CD14-positive monocyte (primary cell): ENCODE measurements around the gene CHRNA4. TPM values are rescaled to one million over a fixed set of nuclear protein-coding genes. Genes with fewer than 3 reads are reported as not detected.

Source experiments
- DNase-seq, 3 donors: peaks; one replicate each; pipeline ENCODE4 v3.0.0-alpha.2; 2011 to 2022
- H2AFZ ChIP-seq: 2 replicates; pipeline ENCODE4 v1.6.0; 2012; ENCODE audit warnings: mild to moderate bottlenecking, low read depth, low read length, inconsistent platforms; ENCODE audit not compliant: insufficient read depth, poor library complexity, severe bottlenecking
- H3K27ac ChIP-seq, 2 donors: 1 replicate in 1 of 2; 2 replicates in 1 of 2; pipeline ENCODE4 v1.5.1; 2012 to 2013; ENCODE audit warnings: low read length in 2 of 2, control low read depth in 1 of 2, inconsistent platforms in 1 of 2, low read depth in 1 of 2, mild to moderate bottlenecking in 1 of 2
- H3K27me3 ChIP-seq, 2 donors: one replicate each; pipeline versions ENCODE4 v1.6.0 to v1.6.1; 2011 to 2013; ENCODE audit warnings: low read length in 2 of 2; ENCODE audit not compliant: control insufficient read depth in 2 of 2, insufficient read depth in 2 of 2
- H3K36me3 ChIP-seq, 2 donors: replicated peaks in 1 of 2; 1 replicate in 1 of 2; 2 replicates in 1 of 2; pipeline versions ENCODE4 v1.5.1 to v1.6.1; 2012 to 2013; ENCODE audit warnings: low read length in 2 of 2, control low read depth in 1 of 2, inconsistent platforms in 1 of 2, mild to moderate bottlenecking in 1 of 2; ENCODE audit not compliant: insufficient read depth in 2 of 2, control insufficient read depth in 1 of 2
- H3K4me1 ChIP-seq, 2 donors: 1 replicate in 1 of 2; 2 replicates in 1 of 2; pipeline versions ENCODE4 v1.5.1 to v1.6.1; 2012 to 2013; ENCODE audit warnings: low read length in 2 of 2, control low read depth in 1 of 2, inconsistent platforms in 1 of 2, mild to moderate bottlenecking in 1 of 2, moderate library complexity in 1 of 2; ENCODE audit not compliant: insufficient read depth in 2 of 2, control insufficient read depth in 1 of 2
- H3K4me2 ChIP-seq: replicated peaks from 2 replicates; pipeline ENCODE3; 2012; ENCODE audit warnings: low read length, moderate library complexity, mild to moderate bottlenecking; ENCODE audit not compliant: poor library complexity, severe bottlenecking; ENCODE audit errors: extremely low read depth
- H3K4me3 ChIP-seq, 3 experiments: fragments of 200-600 bp in 1 of 3; sonication (generic) in 1 of 3; replicated peaks in 1 of 3; 1 replicate in 2 of 3; 2 replicates in 1 of 3; pipeline ENCODE4 v1.5.1; 2011 to 2013; ENCODE audit warnings: low read length in 3 of 3, mild to moderate bottlenecking in 3 of 3, control low read depth in 2 of 3, low read depth in 2 of 3, inconsistent platforms in 1 of 3, moderate library complexity in 1 of 3
- H3K79me2 ChIP-seq: 2 replicates; pipeline ENCODE4 v1.6.0; 2012; ENCODE audit warnings: mild to moderate bottlenecking, control low read depth, inconsistent platforms, low read length, moderate library complexity; ENCODE audit not compliant: insufficient read depth
- H3K9ac ChIP-seq: 2 replicates; pipeline ENCODE4 v1.6.0; 2017; ENCODE audit warnings: low read length, mild to moderate bottlenecking; ENCODE audit not compliant: insufficient read depth, poor library complexity, severe bottlenecking
- H3K9me3 ChIP-seq, 2 donors: replicated peaks in 1 of 2; 1 replicate in 1 of 2; 2 replicates in 1 of 2; pipeline versions ENCODE4 v1.5.1 to v1.6.1; 2012 to 2013; ENCODE audit warnings: low read length in 2 of 2, control low read depth in 1 of 2; ENCODE audit not compliant: control insufficient read depth in 1 of 2, insufficient read depth in 1 of 2
- H4K20me1 ChIP-seq: 2 replicates; pipeline ENCODE4 v1.6.0; 2012; ENCODE audit warnings: mild to moderate bottlenecking, low read length, control low read depth, moderate library complexity; ENCODE audit not compliant: insufficient read depth
- H3K27ac Mint-ChIP-seq, 7 donors: one replicate each; pipeline ENCODE4 v1.8.0; 2020; ENCODE audit warnings: mild to moderate bottlenecking in 7 of 7, mixed read lengths in 7 of 7, moderate library complexity in 6 of 7, inconsistent platforms in 2 of 7
- H3K27me3 Mint-ChIP-seq, 3 donors: one replicate each; pipeline ENCODE4 v1.8.0; 2021 to 2022; ENCODE audit warnings: low read depth in 3 of 3, mild to moderate bottlenecking in 3 of 3, mixed read lengths in 3 of 3, moderate library complexity in 3 of 3, inconsistent platforms in 1 of 3
- H3K36me3 Mint-ChIP-seq, 2 donors: one replicate each; pipeline ENCODE4 v1.8.0; 2020; ENCODE audit warnings: mixed read lengths in 2 of 2, inconsistent platforms in 1 of 2, mild to moderate bottlenecking in 1 of 2
- H3K4me1 Mint-ChIP-seq: one replicate; pipeline ENCODE4 v1.8.0; 2020; ENCODE audit warnings: mild to moderate bottlenecking, mixed read lengths
- H3K4me3 Mint-ChIP-seq, 2 donors: one replicate each; pipeline ENCODE4 v1.8.0; 2020; ENCODE audit warnings: mild to moderate bottlenecking in 2 of 2, mixed read lengths in 2 of 2, moderate library complexity in 1 of 2
- H3K9me3 Mint-ChIP-seq, 7 donors: one replicate each; pipeline ENCODE4 v1.8.0; 2020 to 2022; ENCODE audit warnings: mixed read lengths in 7 of 7, mild to moderate bottlenecking in 6 of 7, moderate library complexity in 6 of 7, inconsistent platforms in 2 of 7
- WGBS: methylation state at CpG from one replicate; pipeline ENCODE4 v1.1.5; 2013; ENCODE audit warnings: missing lambda C conversion rate; ENCODE audit not compliant: insufficient coverage; 5-methylcytosine and 5-hydroxymethylcytosine counted together
- intact Hi-C, 2 donors: fragments of 100-400 bp; cut with micrococcal nuclease; formaldehyde crosslinking; loops; one replicate each; pipeline versions ENCODE4 v1.15.0 to v1.15.1; 2023
- polyA plus RNA-seq, 3 donors: library from polyadenylated mRNA; depleted of rRNA in 1 of 3; unstranded in 2 of 3; stranded (reverse) in 1 of 3; fragments of 300-500 nt in 2 of 3; fragments of >200 nt in 1 of 3; fragmentation: Illumina TruSeq in 2 of 3; gene quantifications; 1 replicate in 2 of 3; 2 replicates in 1 of 3; pipeline ENCODE4 v1.2.3, GENCODE V29; 2012 to 2021
- TF ChIP-seq, protein P1 (sequence below): fragments of 200-600 bp; IDR thresholded peaks from one replicate; pipeline ENCODE4 v1.8.0; 2022; ENCODE audit warnings: antibody characterized with exemption, mild to moderate bottlenecking

The CHRNA4 gene
- polyA plus RNA-seq, 3 donors = not detected

GRCh38 chr20:63362436-63363009 is 1.4 kb upstream of the CHRNA4 start:
- no peaks in the 10 kb centered on the region for H3K36me3 Mint-ChIP-seq
- H3K9me3 Mint-ChIP-seq = peaks cover 0 to 4% (median 0%) of the 10 kb centered on the region in 7 donors
- peaks cover 29 to 43% (median 34%) of the 10 kb centered on the region in 3 donors for H3K27me3 Mint-ChIP-seq
- peak overlapping the region in 1 of 2 donors; percentile 55 for H3K4me3 Mint-ChIP-seq
- H3K4me1 ChIP-seq = no peaks in the 10 kb centered on the region
- no peak overlapping the region for H2AFZ ChIP-seq
- H3K27me3 ChIP-seq = peaks cover 4 to 25% of the 10 kb centered on the region in 2 donors
- no peak for DNase-seq
- TF ChIP-seq, protein P1, sequence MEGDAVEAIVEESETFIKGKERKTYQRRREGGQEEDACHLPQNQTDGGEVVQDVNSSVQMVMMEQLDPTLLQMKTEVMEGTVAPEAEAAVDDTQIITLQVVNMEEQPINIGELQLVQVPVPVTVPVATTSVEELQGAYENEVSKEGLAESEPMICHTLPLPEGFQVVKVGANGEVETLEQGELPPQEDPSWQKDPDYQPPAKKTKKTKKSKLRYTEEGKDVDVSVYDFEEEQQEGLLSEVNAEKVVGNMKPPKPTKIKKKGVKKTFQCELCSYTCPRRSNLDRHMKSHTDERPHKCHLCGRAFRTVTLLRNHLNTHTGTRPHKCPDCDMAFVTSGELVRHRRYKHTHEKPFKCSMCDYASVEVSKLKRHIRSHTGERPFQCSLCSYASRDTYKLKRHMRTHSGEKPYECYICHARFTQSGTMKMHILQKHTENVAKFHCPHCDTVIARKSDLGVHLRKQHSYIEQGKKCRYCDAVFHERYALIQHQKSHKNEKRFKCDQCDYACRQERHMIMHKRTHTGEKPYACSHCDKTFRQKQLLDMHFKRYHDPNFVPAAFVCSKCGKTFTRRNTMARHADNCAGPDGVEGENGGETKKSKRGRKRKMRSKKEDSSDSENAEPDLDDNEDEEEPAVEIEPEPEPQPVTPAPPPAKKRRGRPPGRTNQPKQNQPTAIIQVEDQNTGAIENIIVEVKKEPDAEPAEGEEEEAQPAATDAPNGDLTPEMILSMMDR = no peak
- no peak overlapping the region for H3K27ac Mint-ChIP-seq
- no peaks in the 10 kb centered on the region for H3K9me3 ChIP-seq
- no peak overlapping the region for H3K4me2 ChIP-seq
- H4K20me1 ChIP-seq = no peaks in the 10 kb centered on the region
- H3K9ac ChIP-seq = no peak overlapping the region
- H3K36me3 ChIP-seq = no peaks in the 10 kb centered on the region
- intact Hi-C loops = no loop called here
- no peak overlapping the region for H3K4me3 ChIP-seq
- no peak overlapping the region for H3K27ac ChIP-seq
- no peaks in the 10 kb centered on the region for H3K79me2 ChIP-seq
- WGBS = 75% methylated on average over 16 of the region's 16 CpGs
- no peaks in the 10 kb centered on the region for H3K4me1 Mint-ChIP-seq

GRCh38 chr20:63361519-63362435 is 628 bp upstream of the CHRNA4 start:
- WGBS = 9% methylated on average over 41 of the region's 50 CpGs
- TF ChIP-seq, protein P1 = no peak
- H3K27ac ChIP-seq = no peak overlapping the region
- peaks cover 4 to 25% of the 10 kb centered on the region in 2 donors for H3K27me3 ChIP-seq
- H3K4me1 Mint-ChIP-seq = no peaks in the 10 kb centered on the region
- no peak overlapping the region for H3K4me3 ChIP-seq
- H3K4me1 ChIP-seq = no peaks in the 10 kb centered on the region
- H3K27me3 Mint-ChIP-seq = peaks cover 28 to 43% (median 34%) of the 10 kb centered on the region in 3 donors
- no peaks in the 10 kb centered on the region for H4K20me1 ChIP-seq
- H3K36me3 ChIP-seq = no peaks in the 10 kb centered on the region
- H3K27ac Mint-ChIP-seq = no peak overlapping the region
- no peak overlapping the region for H2AFZ ChIP-seq
- H3K9me3 Mint-ChIP-seq = peaks cover 0 to 7% (median 0%) of the 10 kb centered on the region in 7 donors
- H3K4me2 ChIP-seq = no peak overlapping the region
- no peak for DNase-seq
- H3K9me3 ChIP-seq = no peaks in the 10 kb centered on the region
- no peak overlapping the region for H3K9ac ChIP-seq
- no peaks in the 10 kb centered on the region for H3K79me2 ChIP-seq
- H3K36me3 Mint-ChIP-seq = no peaks in the 10 kb centered on the region
- H3K4me3 Mint-ChIP-seq = peak overlapping the region in 1 of 2 donors; percentile 55
- intact Hi-C loops = no loop called here
